Measurements from ENCODE around the gene TXNDC17.

The TXNDC17 gene

DNA sequence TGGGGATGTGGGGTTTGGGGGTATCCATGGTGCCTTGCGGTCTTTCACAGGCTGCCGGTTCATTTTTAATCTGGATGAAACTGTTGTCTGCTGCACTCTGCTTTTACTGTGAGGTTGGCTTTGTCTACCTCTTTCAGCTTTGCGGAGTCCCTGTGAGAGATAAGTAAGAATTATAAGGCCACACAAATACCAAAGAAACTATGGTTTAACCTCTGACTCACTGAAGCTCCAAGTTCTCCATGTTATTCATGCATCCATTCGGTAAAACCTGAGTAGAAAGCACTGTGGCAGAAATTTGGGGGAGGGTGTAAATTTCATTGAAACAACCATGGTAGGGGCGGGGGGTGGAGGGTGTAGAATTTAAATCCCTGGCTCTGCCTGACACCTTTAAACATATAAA, 30.8 kb upstream of the TXNDC17 start:
- no peak overlapping the region for H3K27ac ChIP-seq (ENCODE audit: extremely low read depth, low read depth, low read length)
- ChIA-PET CTCF (interaction anchor here (0.6 to 1.2 kb wide), 3 partner anchors 57 to 394 kb away, joined by 3 to 5 read pairs (median 5); no protein-coding TSS in a partner anchor), POLR2A (no interaction called here)
- H3K36me3 ChIP-seq (ENCODE audit: control insufficient read depth in 2 of 2, insufficient read depth in 1 of 2, low read length in 2 of 2), result peaks cover 72 to 86% of the 10 kb centered on the region in 2 experiments
- no peak overlapping the region for H3K4me3 ChIP-seq (ENCODE audit: low read depth, low read length)
- TF ChIP-seq ZNF518A (tag by site-specific recombination; conservative IDR thresholded peaks at IDR 0.05; ENCODE audit: low read depth), result no peak
- TF ChIP-seq, protein P1, sequence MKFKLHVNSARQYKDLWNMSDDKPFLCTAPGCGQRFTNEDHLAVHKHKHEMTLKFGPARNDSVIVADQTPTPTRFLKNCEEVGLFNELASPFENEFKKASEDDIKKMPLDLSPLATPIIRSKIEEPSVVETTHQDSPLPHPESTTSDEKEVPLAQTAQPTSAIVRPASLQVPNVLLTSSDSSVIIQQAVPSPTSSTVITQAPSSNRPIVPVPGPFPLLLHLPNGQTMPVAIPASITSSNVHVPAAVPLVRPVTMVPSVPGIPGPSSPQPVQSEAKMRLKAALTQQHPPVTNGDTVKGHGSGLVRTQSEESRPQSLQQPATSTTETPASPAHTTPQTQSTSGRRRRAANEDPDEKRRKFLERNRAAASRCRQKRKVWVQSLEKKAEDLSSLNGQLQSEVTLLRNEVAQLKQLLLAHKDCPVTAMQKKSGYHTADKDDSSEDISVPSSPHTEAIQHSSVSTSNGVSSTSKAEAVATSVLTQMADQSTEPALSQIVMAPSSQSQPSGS (tag by site-specific recombination; IDR thresholded peaks at IDR 0.05; ENCODE audit: low read depth), result no peak
- TF ChIP-seq ZNF24 (tag by site-specific recombination; IDR thresholded peaks at IDR 0.05), result no peak
- TF ChIP-seq ZNF571 (tag by site-specific recombination; IDR thresholded peaks at IDR 0.05), result no peak
- TF ChIP-seq ZNF843 (tag by site-specific recombination; IDR thresholded peaks at IDR 0.05), result no peak
- no peak for TF ChIP-seq ZNF302 (tag by site-specific recombination; IDR thresholded peaks at IDR 0.05; ENCODE audit: low read depth)
- no peaks in the 10 kb centered on the region for H3K4me1 ChIP-seq (ENCODE audit: control insufficient read depth, insufficient read depth, low read length)
- no peaks in the 10 kb centered on the region for H3K9me3 ChIP-seq (ENCODE audit: control insufficient read depth, insufficient read depth, low read depth, low read length)

- Histone ChIP-seq H3K4me1 (ENCODE audit: control insufficient read depth, insufficient read depth, low read length) (no peaks in the 10 kb centered on the region), H3K9me3 (ENCODE audit: control insufficient read depth, insufficient read depth, low read depth, low read length) (no peaks in the 10 kb centered on the region), H3K4me3 (ENCODE audit: low read depth, low read length) (no peak overlapping the region), H3K27ac (ENCODE audit: extremely low read depth, low read depth, low read length) (no peak overlapping the region), H3K36me3 (ENCODE audit: control insufficient read depth in 2 of 2, insufficient read depth in 1 of 2, low read length in 2 of 2) (peaks cover 76 to 86% of the 10 kb centered on the region in 2 experiments)
- ChIA-PET POLR2A (no interaction called here), CTCF (interaction anchor here (0.7 to 0.8 kb wide), 2 partner anchors 13 to 25 kb away, joined by 3 to 4 read pairs; no protein-coding TSS in a partner anchor)
- TF ChIP-seq IKZF3 (tag by site-specific recombination; IDR thresholded peaks at IDR 0.05), result no peak
- peak; percentile 85; the same call in 1 of the 2 replicates for TF ChIP-seq ZNF121 (tag by site-specific recombination; IDR thresholded peaks at IDR 0.05)
Observed at GRCh38 chr17:6611231-6611630, 29.6 kb upstream of the TXNDC17 start.

- TF ChIP-seq IKZF3 (tag by site-specific recombination; IDR thresholded peaks at IDR 0.05), result no peak
- TF ChIP-seq ZNF571 (tag by site-specific recombination; IDR thresholded peaks at IDR 0.05), result no peak
- TF ChIP-seq, protein P2, sequence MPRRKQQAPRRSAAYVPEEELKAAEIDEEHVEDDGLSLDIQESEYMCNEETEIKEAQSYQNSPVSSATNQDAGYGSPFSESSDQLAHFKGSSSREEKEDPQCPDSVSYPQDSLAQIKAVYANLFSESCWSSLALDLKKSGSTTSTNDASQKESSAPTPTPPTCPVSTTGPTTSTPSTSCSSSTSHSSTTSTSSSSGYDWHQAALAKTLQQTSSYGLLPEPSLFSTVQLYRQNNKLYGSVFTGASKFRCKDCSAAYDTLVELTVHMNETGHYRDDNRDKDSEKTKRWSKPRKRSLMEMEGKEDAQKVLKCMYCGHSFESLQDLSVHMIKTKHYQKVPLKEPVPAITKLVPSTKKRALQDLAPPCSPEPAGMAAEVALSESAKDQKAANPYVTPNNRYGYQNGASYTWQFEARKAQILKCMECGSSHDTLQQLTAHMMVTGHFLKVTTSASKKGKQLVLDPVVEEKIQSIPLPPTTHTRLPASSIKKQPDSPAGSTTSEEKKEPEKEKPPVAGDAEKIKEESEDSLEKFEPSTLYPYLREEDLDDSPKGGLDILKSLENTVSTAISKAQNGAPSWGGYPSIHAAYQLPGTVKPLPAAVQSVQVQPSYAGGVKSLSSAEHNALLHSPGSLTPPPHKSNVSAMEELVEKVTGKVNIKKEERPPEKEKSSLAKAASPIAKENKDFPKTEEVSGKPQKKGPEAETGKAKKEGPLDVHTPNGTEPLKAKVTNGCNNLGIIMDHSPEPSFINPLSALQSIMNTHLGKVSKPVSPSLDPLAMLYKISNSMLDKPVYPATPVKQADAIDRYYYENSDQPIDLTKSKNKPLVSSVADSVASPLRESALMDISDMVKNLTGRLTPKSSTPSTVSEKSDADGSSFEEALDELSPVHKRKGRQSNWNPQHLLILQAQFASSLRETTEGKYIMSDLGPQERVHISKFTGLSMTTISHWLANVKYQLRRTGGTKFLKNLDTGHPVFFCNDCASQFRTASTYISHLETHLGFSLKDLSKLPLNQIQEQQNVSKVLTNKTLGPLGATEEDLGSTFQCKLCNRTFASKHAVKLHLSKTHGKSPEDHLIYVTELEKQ (tag by site-specific recombination; IDR thresholded peaks at IDR 0.05; ENCODE audit: borderline replicate concordance), result no peak
- TF ChIP-seq ZNF19 (tag by site-specific recombination; IDR thresholded peaks at IDR 0.05; ENCODE audit: low read depth), result no peak
- TF ChIP-seq ZNF133 (tag by site-specific recombination; IDR thresholded peaks at IDR 0.05), result no peak
- TF ChIP-seq, protein P1 (tag by site-specific recombination; IDR thresholded peaks at IDR 0.05; ENCODE audit: low read depth), result no peak
- no peak for TF ChIP-seq KLF16 (tag by site-specific recombination; IDR thresholded peaks at IDR 0.05)
- TF ChIP-seq HOXC10 (CRISPR knock-in tag; IDR thresholded peaks at IDR 0.05), result no peak
- TF ChIP-seq YY2 (tag by site-specific recombination; IDR thresholded peaks at IDR 0.05), result no peak
- TF ChIP-seq ZNF211 (tag by site-specific recombination; IDR thresholded peaks at IDR 0.05; ENCODE audit: low read depth), result no peak
- TF ChIP-seq INSM2 (tag by site-specific recombination; IDR thresholded peaks at IDR 0.05), result no peak
- POLR2A ChIA-PET, result no interaction called here
- no peak overlapping the region for H3K4me3 ChIP-seq (ENCODE audit: low read depth, low read length)
- CTCF ChIA-PET, result interaction anchor here (0.6 kb wide), 1 partner anchor 299 kb away, joined by 3 read pairs; no protein-coding TSS in a partner anchor
- H3K36me3 ChIP-seq (ENCODE audit: control insufficient read depth in 2 of 2, insufficient read depth in 1 of 2, low read length in 2 of 2), result peaks cover 79 to 96% of the 10 kb centered on the region in 2 experiments
- H3K9me3 ChIP-seq (ENCODE audit: control insufficient read depth, insufficient read depth, low read depth, low read length), result no peaks in the 10 kb centered on the region
- H3K27ac ChIP-seq (ENCODE audit: extremely low read depth, low read depth, low read length), result no peak overlapping the region
- H3K4me1 ChIP-seq (ENCODE audit: control insufficient read depth, insufficient read depth, low read length), result no peaks in the 10 kb centered on the region; the same call in 1 of the 2 replicates
Observed at GRCh38 chr17:6623941-6624340, 16.9 kb upstream of the TXNDC17 start.
